K562 (cell line): ENCODE results near the gene CDADC1. TPM values are rescaled to one million over a fixed set of nuclear protein-coding genes. Genes with fewer than 3 reads are reported as not detected.

ENCODE experiments used
- ATAC-seq: fragments of 200-7000 bp; cut with Tn5 transposase; 3 replicates; pipeline ENCODE4 v1.9.1; 2020; ENCODE audit warnings: moderate library complexity
- BruUV-seq: library from RNA; stranded (reverse); fragments of 400-500 nt; replicated peaks from 2 replicates; lab custom pipeline; 2021; lab: Mats Ljungman, UMichigan
- CTCF ChIA-PET: fragments of 300-600 bp; formaldehyde crosslinking; extraction: SDS; loops from one replicate; lab custom pipeline; 2021; ENCODE audit warnings: low intra/inter-chr PET ratio; lab: Yijun Ruan, JAX
- POLR2A ChIA-PET: fragments of 300-600, 350-650 bp; sonication (Branson Sonifier 250); formaldehyde crosslinking; extraction: SDS; loops from one replicate; lab custom pipeline; 2021; ENCODE audit warnings: antibody characterized with exemption, inconsistent platforms; lab: Yijun Ruan, JAX
- DNase-seq, 4 experiments: peaks; one replicate each; pipeline versions ENCODE4 v3.0.0 to v3.0.0-alpha.2; 2011 to 2018; ENCODE audit warnings: low spot score in 3 of 4, mixed read lengths in 3 of 4; ENCODE audit errors: extremely low read depth in 1 of 4
- FAIRE-seq: peaks from 2 replicates; lab custom pipeline; 2011; peaks lifted over from hg19 to GRCh38; lab: Jason Lieb, UNC
- H2AFZ ChIP-seq: 2 replicates; pipeline ENCODE4 v1.6.0; 2011; ENCODE audit warnings: low read depth, low read length, control low read depth, inconsistent platforms
- H3K27ac ChIP-seq: fragments of 200-600 bp; 3 replicates; pipeline ENCODE4 v1.8.0; 2011; ENCODE audit warnings: low read depth, mild to moderate bottlenecking, control low read depth, inconsistent platforms, low read length, moderate library complexity, mixed read lengths; ENCODE audit errors: extremely low read depth
- H3K27me3 ChIP-seq, 2 experiments: fragments of 300-600 bp in 1 of 2; 2 replicates in 1 of 2; 3 replicates in 1 of 2; pipeline versions ENCODE4 v1.6.0 to v1.8.0; 2011; ENCODE audit warnings: inconsistent platforms in 2 of 2, low read length in 2 of 2, mild to moderate bottlenecking in 1 of 2, mixed read lengths in 1 of 2, moderate library complexity in 1 of 2; ENCODE audit not compliant: control insufficient read depth in 2 of 2, insufficient read depth in 2 of 2
- H3K36me3 ChIP-seq: fragments of 300-600 bp; 3 replicates; pipeline ENCODE4 v1.8.0; 2011; ENCODE audit warnings: mild to moderate bottlenecking, low read length, inconsistent platforms; ENCODE audit not compliant: control insufficient read depth, insufficient read depth
- H3K4me1 ChIP-seq, 2 experiments: fragments of 200-600 bp in 1 of 2; replicated peaks in 1 of 2; 2 replicates in 1 of 2; 3 replicates in 1 of 2; pipeline versions ENCODE4 v1.5.1 to v1.8.0; 2011; ENCODE audit warnings: inconsistent platforms in 2 of 2, low read length in 2 of 2, mild to moderate bottlenecking in 1 of 2, mixed read lengths in 1 of 2, moderate library complexity in 1 of 2; ENCODE audit not compliant: control insufficient read depth in 2 of 2, insufficient read depth in 2 of 2
- H3K4me2 ChIP-seq: 2 replicates; pipeline ENCODE4 v1.6.1; 2011; ENCODE audit warnings: low read length, control low read depth, inconsistent platforms, mixed read lengths; ENCODE audit not compliant: insufficient read depth
- H3K4me3 ChIP-seq: fragments of 200-600 bp; sonication (generic), shearing (Covaris generic); 2 replicates; pipeline ENCODE4 v1.5.1; 2016; ENCODE audit warnings: control low read depth, inconsistent platforms
- H3K79me2 ChIP-seq: fragments of 200-600 bp; 3 replicates; pipeline ENCODE4 v1.8.0; 2011; ENCODE audit warnings: low read length, inconsistent platforms; ENCODE audit not compliant: control insufficient read depth, insufficient read depth
- H3K9ac ChIP-seq, 2 experiments: 2 replicates each; pipeline versions ENCODE4 v1.6.0 to v1.6.1; 2011; ENCODE audit warnings: low read depth in 2 of 2, low read length in 2 of 2, control low read depth in 1 of 2, inconsistent platforms in 1 of 2, mild to moderate bottlenecking in 1 of 2, mixed read lengths in 1 of 2; ENCODE audit not compliant: insufficient read depth in 1 of 2
- H3K9me1 ChIP-seq: one replicate; pipeline ENCODE4 v1.6.0; 2011; ENCODE audit warnings: inconsistent platforms, mild to moderate bottlenecking, low read length, moderate library complexity; ENCODE audit not compliant: control insufficient read depth, insufficient read depth
- H3K9me3 ChIP-seq: replicated peaks from 2 replicates; pipeline ENCODE4 v1.5.1; 2011; ENCODE audit warnings: low read depth, low read length, inconsistent platforms; ENCODE audit not compliant: control insufficient read depth, insufficient read depth
- H4K20me1 ChIP-seq: replicated peaks from 2 replicates; pipeline ENCODE4 v1.6.1; 2011; ENCODE audit warnings: low read length, inconsistent platforms, mixed read lengths; ENCODE audit not compliant: control insufficient read depth, insufficient read depth
- ARID4B ChIP-seq: sonication (generic); formaldehyde crosslinking; IDR thresholded peaks from 2 replicates; pipeline ENCODE4 v1.8.0; 2022; ENCODE audit warnings: mild to moderate bottlenecking, missing genetic modification reagents
- DPF2 ChIP-seq: fragments of 450-650 bp; IDR thresholded peaks from 2 replicates; pipeline ENCODE4 v1.6.1; 2016
- EGR1 ChIP-seq: fragments of 450-650 bp; conservative IDR thresholded peaks from 2 replicates; pipeline ENCODE4 v1.6.1; 2017; ENCODE audit warnings: mild to moderate bottlenecking
- ERF ChIP-seq: fragments of 450-650 bp; formaldehyde crosslinking; IDR thresholded peaks from 2 replicates; pipeline ENCODE4 v1.4.0; 2020; ENCODE audit warnings: mild to moderate bottlenecking, mixed read lengths
- ETS2 ChIP-seq: IDR thresholded peaks from 2 replicates; pipeline ENCODE4 v1.6.1; 2016; ENCODE audit warnings: borderline replicate concordance, missing genetic modification characterization, mild to moderate bottlenecking, moderate library complexity, missing compliant biosample characterization; ENCODE audit not compliant: poor library complexity, severe bottlenecking
- FOXJ2 ChIP-seq: fragments of 200-800 bp; sonication (Bioruptor generic); IDR thresholded peaks from 2 replicates; pipeline ENCODE4 v1.6.1; 2016; ENCODE audit warnings: missing genetic modification characterization, missing compliant biosample characterization
- GABPB2 ChIP-seq: fragments of 250-450 bp; sonication (Bioruptor Pico); conservative IDR thresholded peaks from 2 replicates; pipeline ENCODE4 v1.5.1; 2021; ENCODE audit warnings: mild to moderate bottlenecking
- NR2C1 ChIP-seq, 2 experiments: fragments of 450-650 bp; IDR thresholded peaks; 2 replicates each; pipeline ENCODE4 v1.6.1; 2017; ENCODE audit warnings: mild to moderate bottlenecking in 2 of 2, antibody characterized with exemption in 1 of 2, inconsistent platforms in 1 of 2, missing compliant biosample characterization in 1 of 2, missing genetic modification characterization in 1 of 2
- RBM15 ChIP-seq: fragments of 200-400 bp; formaldehyde crosslinking; IDR thresholded peaks from 2 replicates; pipeline ENCODE4 v1.6.1; 2018; ENCODE audit warnings: mild to moderate bottlenecking, low read length, moderate library complexity; ENCODE audit not compliant: insufficient read depth
- SMARCA4 ChIP-seq: fragments of 450-650 bp; IDR thresholded peaks from 2 replicates; pipeline ENCODE4 v1.6.1; 2016
- SMARCC2 ChIP-seq: fragments of 450-650 bp; IDR thresholded peaks from 2 replicates; pipeline ENCODE4 v1.6.1; 2017; ENCODE audit warnings: antibody characterized with exemption, moderate library complexity, mild to moderate bottlenecking, low read depth
- TRIM28 ChIP-seq: fragments of 450-650 bp; IDR thresholded peaks from 2 replicates; pipeline ENCODE4 v1.6.1; 2017
- ZC3H11A ChIP-seq: IDR thresholded peaks from 2 replicates; pipeline ENCODE4 v1.6.1; 2012; ENCODE audit warnings: low read depth, low read length, improper control_type of control experiment
- ZNF217 ChIP-seq: sonication (generic); formaldehyde crosslinking; IDR thresholded peaks from 2 replicates; pipeline ENCODE4 v1.8.0; 2022; ENCODE audit warnings: mild to moderate bottlenecking, missing genetic modification reagents
- ZNF316 ChIP-seq: fragments of 450-650 bp; IDR thresholded peaks from 2 replicates; pipeline ENCODE4 v1.6.1; 2016
- ZNF77 ChIP-seq: fragments of 250-450 bp; sonication (Bioruptor Pico); IDR thresholded peaks from 2 replicates; pipeline ENCODE4 v1.5.0; 2020
- WGBS: fragments of 100-300 bp; shearing (Covaris generic); methylation state at CpG from one replicate; pipeline ENCODE4 v1.1.6; 2016; ENCODE audit warnings: low coverage, mixed read lengths; ENCODE audit not compliant: insufficient coverage; ENCODE audit errors: missing lambda C conversion rate; 5-methylcytosine and 5-hydroxymethylcytosine counted together
- in situ Hi-C: fragments of 300-500 bp; cut with MboI; formaldehyde crosslinking; loops from 4 replicates; pipeline ENCODE4 v1.15.0; 2018; ENCODE audit warnings: inconsistent platforms, mixed read lengths
- intact Hi-C: fragments of 100-400 bp; cut with micrococcal nuclease; formaldehyde crosslinking; loops from 2 replicates; pipeline ENCODE4 v1.14.2; 2022
- polyA plus RNA-seq, 8 experiments: library from polyadenylated mRNA; depleted of rRNA in 4 of 8; stranded (reverse) in 5 of 8; unstranded in 3 of 8; fragments of >200 nt; fragmentation: Nextera tagmentation in 2 of 8; fragmentation: Illumina TruSeq in 1 of 8; extraction: Ambion mirVana in 2 of 8; extraction: Trizol in 1 of 8; gene quantifications; 2 replicates each; pipeline versions ENCODE4 v1.2.1 to v1.2.3, GENCODE V29; 2011 to 2014; ENCODE audit warnings: inconsistent platforms in 1 of 8, missing spikeins in 1 of 8
- total RNA-seq, 7 experiments: library from RNA; depleted of rRNA in 6 of 7; stranded (reverse); fragments of >200 nt in 6 of 7; fragmentation: Illumina TruSeq in 2 of 7; extraction: Trizol in 2 of 7; gene quantifications; 2 replicates each; pipeline versions ENCODE4 v1.2.1 to v1.2.3, GENCODE V29; 2011 to 2021; ENCODE audit warnings: low replicate concordance in 1 of 7

The CDADC1 gene
- total and polyA plus RNA-seq, 9 of the 15 experiments (the other 6 are each of a cell fraction or from before 2014, with no cell fraction given), result 4.1 to 11.8 (median 6.3) TPM

DNA sequence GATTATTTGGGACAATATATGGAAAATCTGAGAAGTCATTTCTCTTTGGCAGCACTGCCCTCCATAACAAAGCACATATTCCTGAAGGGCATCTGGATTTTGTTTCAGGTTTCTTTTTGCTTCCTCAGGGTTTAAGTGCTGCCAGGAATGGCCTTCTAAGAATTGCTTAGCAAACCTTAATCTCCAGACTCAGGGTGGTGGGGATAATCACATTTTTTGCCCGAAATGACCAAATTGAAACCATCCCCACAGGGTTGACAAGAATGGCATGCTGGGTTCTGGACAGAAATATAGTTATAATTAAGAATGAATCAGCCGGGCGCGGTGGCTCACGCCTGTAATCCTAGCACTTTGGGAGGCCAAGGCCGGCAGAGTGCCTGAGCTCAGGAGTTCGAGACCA lies 6.4 kb upstream of the CDADC1 start:
- Histone ChIP-seq H3K4me2 (no peak overlapping the region), H3K27ac (no peak overlapping the region), H3K9ac (no peak overlapping the region), H3K4me1 (no peaks in the 10 kb centered on the region), H3K9me1 (no peaks in the 10 kb centered on the region), H3K27me3 (no peaks in the 10 kb centered on the region), H2AFZ (no peak overlapping the region), H3K4me3 (no peak overlapping the region), H3K36me3 (no peaks in the 10 kb centered on the region), H3K9me3 (no peaks in the 10 kb centered on the region), H4K20me1 (no peaks in the 10 kb centered on the region), H3K79me2 (no peaks in the 10 kb centered on the region)
- no peak for ATAC-seq
- no peak for DNase-seq
- ChIA-PET POLR2A (no interaction called here), CTCF (no interaction called here)
- TF ChIP-seq ZC3H11A, result no peak
- TF ChIP-seq EGR1, result no peak
- TF ChIP-seq ZNF217, result no peak
- no peak for TF ChIP-seq DPF2
- no peak for TF ChIP-seq ZNF316
- no peak for TF ChIP-seq ERF (CRISPR knock-in tag)
- no peak for TF ChIP-seq NR2C1 (IDR thresholded peaks at IDR 0.05)
- no peak for TF ChIP-seq NR2C1 (tag; IDR thresholded peaks at IDR 0.05)
- FAIRE-seq, result no peak
- in situ Hi-C loops (no loop called here), intact Hi-C loops (no loop called here)
- BruUV-seq, result no TSS peak
- WGBS, result 63% methylated on average over 7 of the region's 7 CpGs

GRCh38 chr13:49245101-49245500 lies 2.6 kb upstream of the CDADC1 start:
- Histone ChIP-seq H3K9me1 (no peaks in the 10 kb centered on the region), H3K9ac (no peak overlapping the region), H3K79me2 (peaks cover 12% of the 10 kb centered on the region; the same call in 2 of the 3 replicates), H3K27ac (no peak overlapping the region), H3K4me2 (no peak overlapping the region), H3K4me1 (peaks cover 0 to 3% of the 10 kb centered on the region in 2 experiments; a peak in 2 of 5 replicates), H3K36me3 (peaks cover 2% of the 10 kb centered on the region; the same call in 1 of the 3 replicates), H3K27me3 (no peaks in the 10 kb centered on the region), H4K20me1 (no peaks in the 10 kb centered on the region), H3K4me3 (no peak overlapping the region), H3K9me3 (no peaks in the 10 kb centered on the region), H2AFZ (no peak overlapping the region)
- in situ Hi-C loops (no loop called here), intact Hi-C loops (no loop called here)
- ATAC-seq (no peak), FAIRE-seq (no peak), DNase-seq (no peak)
- ChIA-PET CTCF (no interaction called here), POLR2A (interaction anchor here (0.7 to 1.2 kb wide), 2 partner anchors 16 to 22 kb away, joined by 3 to 4 read pairs; no protein-coding TSS in a partner anchor)
- BruUV-seq, result no TSS peak
- TF ChIP-seq TRIM28 (no peak), ARID4B (CRISPR knock-in tag) (no peak), ZNF77 (CRISPR knock-in tag) (no peak), GABPB2 (CRISPR knock-in tag) (no peak), FOXJ2 (tag) (no peak), ETS2 (tag) (no peak), SMARCC2 (no peak), RBM15 (no peak), SMARCA4 (no peak)
